Hematopoietic multipotent progenitor cell (in vitro differentiated cells): ENCODE results near the gene AGPAT3. TPM values are rescaled to one million over a fixed set of nuclear protein-coding genes. Genes with fewer than 3 reads are reported as not detected.

Source experiments
- DNase-seq, 3 donors: peaks; one replicate each; pipeline ENCODE4 v3.0.0-alpha.2; 2011 to 2015; ENCODE audit warnings: low read depth in 2 of 3, low spot score in 2 of 3
- total RNA-seq: library from RNA; depleted of rRNA; stranded (reverse); fragments of >200 nt; gene quantifications from one replicate; pipeline ENCODE4 v1.2.3, GENCODE V29; 2012

Gene AGPAT3
- total RNA-seq, 1 donor, result 26.4 TPM

DNA sequence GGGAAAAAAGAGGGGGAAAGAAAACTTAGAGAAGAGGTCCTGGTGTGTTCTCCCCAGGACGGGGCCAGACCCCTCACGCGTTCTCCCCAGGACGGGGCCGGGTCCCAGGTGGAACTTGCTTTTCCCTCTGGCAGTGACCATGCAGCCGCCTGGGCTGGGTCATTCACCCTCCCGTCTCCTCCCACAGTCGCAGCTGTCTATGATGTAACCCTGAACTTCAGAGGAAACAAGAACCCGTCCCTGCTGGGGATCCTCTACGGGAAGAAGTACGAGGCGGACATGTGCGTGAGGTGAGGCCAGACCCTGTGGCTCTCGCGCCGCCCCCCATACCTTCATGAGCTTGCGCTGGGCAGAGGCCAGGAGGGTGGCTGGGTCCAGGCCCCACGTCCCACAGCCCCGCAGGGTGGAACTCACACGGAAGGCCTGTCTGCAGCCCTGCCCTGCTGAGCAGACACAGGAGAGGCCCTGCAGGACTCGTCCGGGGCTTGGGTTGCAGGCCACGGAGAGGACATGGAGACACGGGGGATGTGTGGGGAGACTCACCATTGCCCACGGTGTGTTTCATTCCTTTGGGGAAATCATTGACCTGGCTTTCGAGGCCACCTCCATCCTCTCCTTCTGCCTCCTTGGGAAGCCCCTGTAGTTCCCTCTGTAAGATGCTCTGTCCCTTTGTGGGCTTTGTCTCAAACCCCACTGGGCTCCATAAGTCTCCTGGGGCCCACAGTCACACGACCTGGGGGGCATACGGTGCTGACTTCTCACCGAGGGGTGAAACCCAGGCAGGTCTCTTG is 106.4 kb downstream of the AGPAT3 start:
- DNase-seq, result no peak

DNA sequence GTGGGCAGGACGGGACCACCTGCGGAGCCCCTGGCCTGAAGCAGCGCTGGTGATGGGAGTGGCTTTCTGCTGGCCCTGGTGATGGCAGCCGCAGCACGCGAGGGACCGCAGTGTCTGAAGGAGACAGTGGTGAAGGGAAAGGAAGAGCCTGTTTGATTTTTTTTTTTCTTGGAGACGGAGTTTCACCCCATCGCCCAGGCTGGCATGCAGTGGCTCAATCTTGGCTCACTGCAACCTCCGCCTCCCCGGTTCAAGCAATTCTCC is 106.9 kb downstream of the AGPAT3 start:
- DNase-seq, result no peak

DNA sequence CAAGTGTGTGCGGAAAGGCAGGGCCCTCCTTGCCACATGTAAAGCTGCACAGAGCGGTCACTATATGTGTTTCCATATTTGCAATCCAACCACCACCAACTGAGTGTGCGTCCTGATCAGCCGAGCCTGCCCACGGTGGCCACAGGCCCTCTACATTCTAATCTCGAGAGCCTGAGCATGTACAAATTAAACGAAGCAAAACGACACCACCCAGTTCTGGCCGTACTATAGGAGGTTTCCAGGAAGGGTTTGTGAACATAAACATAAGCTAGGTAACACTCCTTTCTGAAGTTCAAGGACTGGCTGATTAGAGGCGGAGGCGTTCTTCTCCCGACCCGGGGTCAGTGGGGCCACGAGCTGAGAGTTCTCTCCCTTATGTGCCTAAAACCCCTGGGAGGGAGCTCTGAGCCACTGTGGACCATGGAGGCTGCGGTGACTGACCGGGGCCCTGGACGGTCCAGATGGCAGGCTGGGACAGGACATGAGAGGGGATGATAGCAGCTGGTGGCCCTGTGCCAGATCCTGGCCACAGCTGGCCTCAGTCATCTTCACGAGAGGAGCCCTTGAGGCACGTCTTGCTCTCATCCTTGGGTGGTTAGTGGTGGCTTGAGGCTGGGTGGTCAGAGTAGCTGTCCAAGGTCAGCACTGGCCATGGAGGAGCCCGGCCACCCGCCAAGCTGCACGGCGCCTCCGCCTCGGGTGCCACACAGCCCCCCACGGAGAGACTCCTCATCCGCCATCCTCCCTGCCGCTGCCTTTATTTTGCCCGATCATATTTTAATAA is 108.0 kb downstream of the AGPAT3 start:
- no peak for DNase-seq

DNA sequence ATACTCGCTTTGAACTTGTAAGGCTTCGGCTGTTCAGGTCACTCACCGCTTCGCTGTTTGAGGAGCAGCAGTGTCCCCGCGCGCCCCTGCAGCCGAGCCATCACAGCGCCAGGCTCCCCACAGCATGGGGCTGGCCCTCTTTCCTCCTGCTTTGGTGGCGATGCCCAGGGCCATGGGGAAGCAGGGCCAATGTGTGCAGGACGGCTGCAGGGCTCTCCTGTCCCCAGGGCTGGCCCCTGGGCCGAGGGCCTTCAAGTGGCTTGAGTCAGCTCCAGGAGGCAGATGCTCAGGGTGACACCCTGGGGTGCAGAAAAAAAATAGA is 108.6 kb downstream of the AGPAT3 start:
- DNase-seq, result no peak

DNA sequence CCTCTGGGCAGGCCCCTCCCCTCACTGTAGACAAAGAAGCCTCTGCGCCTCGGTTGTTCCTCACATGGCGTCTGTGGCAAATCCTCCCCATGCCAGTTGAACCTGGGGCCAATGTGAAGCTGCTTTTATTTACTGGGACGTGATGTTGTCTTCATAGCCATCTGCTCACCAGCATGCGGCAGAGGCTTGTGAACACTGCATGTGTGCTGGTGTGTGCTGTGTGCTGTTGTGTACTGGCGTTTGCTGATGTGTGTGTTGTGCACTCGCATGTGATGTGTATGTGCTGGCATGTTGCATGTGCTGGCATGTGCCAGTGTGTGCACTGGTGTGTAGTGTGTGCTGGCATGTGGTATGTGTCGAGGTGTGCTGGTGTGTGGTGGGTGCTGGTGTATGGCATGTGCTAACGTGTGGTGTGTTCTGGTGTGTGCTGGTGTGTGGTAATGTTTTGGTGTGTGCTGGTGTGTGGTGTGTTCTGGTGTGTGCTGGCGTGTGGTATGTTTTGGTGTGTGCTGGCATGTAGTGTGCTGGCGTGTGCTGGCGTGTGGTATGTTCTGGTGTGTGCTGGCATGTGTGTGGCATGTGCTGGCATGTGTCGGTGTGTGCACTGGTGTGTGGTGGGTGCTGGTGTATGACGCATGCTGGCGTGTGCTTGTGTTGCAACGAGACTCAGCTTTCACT is 109.9 kb downstream of the AGPAT3 start:
- peak in 1 of 3 donors; percentile 13 for DNase-seq

DNA sequence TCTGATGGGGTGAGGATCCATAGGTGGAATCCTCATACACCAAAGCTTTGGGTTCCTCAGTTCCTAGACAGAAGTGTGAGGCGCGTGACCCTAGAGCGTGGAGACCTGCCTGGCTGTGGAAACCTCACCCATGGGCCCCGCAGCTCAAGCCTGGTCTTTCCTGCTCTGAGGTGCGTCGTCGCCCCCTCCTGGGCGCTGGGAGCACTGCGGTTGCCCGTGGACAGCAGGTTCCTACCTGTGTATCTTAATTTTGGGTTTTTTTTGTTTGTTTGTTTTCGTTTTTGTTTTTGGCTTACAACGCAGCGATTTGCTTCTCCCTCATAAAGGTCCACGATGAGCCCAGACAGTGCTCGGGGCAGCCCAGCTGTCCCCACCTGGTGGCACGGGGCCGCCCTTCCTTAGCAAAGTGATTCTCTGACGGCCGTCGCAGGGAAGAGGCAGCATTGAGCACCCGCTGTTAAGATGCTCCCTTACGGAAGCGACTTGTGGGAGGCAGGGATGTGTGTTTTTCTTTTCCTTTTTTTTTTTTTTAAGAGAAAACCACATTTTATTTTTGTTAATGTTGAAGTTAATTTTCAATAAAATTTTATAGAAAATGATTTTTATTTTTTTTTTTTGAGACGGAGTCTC is 110.6 kb downstream of the AGPAT3 start:
- DNase-seq, result peak; percentile 61 to 83 (median 73)

DNA sequence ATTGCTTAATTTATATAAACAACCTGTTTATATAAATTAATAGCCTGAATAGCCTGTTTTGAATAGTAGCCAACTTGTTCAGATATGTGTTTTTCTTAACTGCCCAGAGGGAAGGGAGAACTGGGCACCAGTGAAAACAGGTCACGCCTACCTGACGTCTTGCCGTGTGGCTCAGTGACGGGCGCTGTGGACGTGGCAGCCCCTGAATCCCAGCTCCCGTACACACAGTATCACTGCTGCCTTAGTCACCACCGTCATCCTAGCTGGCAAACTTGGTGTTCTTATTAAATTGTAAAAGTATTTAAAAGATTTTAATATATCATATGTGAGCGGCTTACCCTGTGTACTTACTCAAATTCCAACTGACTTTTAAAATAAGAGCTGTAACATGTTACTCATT is 111.6 kb downstream of the AGPAT3 start:
- DNase-seq, result no peak

DNA sequence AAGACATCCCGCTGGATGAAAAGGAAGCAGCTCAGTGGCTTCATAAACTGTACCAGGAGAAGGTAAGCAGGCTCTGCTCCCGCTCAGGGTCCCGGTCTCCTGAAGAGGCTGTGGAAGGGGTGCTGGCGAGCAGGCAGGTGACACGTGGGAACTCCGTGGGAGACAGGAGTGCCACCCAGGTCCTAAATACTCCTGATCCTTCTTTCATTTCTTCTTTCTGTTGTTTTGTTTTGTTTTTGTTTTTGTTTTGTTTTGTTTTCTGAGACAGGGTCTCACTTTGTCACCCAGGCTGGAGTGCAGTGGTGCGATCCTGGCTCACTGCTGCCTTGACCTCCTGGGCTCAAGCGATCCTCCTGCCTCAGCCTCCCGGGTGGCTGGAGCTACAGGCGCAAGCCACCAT is 113.0 kb downstream of the AGPAT3 start:
- DNase-seq, result no peak

DNA sequence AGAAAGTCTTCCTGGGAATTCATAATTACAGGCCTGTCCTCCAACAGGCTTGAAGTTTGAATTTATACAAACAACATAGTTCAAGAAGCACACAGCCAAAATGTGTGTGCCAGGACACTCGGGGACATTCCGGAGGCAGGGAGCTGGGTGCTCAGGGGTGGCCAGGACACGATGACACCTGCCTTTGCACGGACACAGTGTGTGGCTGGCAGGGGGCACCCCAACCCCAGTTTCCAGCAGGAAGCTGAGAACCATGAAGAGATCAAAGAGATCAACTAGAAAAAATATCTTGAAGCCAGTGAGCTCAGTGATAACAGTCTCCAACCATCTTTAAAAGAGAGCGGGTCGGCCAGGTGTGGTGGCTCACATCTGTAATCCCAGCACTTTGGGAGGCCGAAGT is 114.6 kb downstream of the AGPAT3 start:
- DNase-seq, result no peak

DNA sequence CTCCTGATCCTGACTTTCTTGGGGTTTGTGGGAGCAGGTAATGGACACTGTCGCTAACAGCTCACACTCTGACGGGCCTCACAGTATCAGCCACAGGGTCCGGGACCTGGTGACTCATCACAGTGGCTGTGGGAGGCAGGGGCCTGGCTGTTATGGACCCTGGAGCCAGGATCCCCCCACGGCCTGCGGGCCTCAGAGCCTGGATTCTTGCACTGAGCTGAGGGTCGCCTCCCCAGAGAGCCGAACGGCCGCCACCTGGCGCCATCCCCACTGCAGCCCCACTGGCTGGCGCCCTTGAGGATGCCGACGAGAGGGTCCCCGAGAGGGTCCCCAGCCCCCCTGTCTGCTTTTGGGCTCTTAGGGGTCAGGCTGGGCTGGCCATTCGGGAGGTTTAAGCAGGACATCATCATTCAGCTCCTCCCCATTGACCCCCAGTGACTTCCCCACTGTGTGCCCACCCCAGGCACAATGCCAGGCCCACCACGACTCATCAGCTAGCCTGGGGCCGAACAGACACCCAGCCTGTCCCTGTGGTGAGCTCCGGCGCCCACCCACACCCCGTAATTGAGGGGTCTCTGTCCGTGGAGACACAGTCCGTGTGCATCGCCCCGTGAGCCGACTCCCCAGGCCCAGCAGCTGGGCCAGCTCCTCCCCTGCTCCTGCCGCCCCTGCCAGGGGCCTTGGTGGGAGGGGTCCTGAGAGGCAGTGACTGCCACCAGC is 116.3 kb downstream of the AGPAT3 start:
- DNase-seq, result no peak

DNA sequence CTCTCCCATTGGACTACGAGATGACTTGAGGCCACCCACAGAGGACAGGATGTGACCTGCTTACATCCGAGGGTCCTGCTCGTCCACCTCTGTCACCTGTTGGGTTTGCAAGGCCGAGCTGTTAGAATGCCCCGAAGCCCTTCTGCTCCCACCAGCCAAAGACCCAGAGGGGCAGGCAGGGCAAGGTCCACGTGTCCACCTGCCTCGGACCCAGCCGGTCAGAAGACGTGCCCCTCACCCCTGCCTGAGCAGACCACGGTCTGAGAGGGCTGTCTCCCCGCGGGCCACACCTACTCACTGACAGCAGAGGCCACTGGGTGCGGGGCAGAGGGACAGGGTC is 116.8 kb downstream of the AGPAT3 start:
- DNase-seq, result no peak

DNA sequence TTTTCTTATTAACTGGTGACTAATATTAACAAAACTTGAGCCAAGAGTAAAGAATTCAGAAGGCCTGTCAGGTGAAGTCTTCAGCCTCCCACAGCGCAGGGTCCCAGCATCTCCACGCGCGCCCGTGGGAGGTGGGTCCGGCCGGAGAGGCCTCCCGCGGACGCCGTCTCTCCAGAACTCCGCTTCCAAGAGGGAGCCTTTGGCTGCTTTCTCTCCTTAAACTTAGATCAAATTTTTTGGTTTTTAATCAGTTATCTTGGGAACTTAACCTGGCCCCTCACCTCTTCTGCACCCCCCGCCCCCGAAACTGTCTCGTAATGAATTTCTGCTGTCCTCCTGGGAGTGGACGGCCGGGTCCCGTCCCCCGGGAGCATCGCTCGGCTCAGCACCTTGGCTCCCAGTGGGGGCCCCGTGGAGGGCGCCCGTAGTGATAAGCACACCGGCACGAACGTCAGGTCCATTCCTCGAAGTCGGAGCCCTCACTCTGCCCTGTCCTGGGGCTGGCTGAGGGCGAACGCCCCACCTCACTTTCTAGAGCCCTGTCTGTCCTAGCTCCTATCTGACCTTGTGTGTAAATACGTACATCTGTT is 117.6 kb downstream of the AGPAT3 start:
- no peak for DNase-seq

DNA sequence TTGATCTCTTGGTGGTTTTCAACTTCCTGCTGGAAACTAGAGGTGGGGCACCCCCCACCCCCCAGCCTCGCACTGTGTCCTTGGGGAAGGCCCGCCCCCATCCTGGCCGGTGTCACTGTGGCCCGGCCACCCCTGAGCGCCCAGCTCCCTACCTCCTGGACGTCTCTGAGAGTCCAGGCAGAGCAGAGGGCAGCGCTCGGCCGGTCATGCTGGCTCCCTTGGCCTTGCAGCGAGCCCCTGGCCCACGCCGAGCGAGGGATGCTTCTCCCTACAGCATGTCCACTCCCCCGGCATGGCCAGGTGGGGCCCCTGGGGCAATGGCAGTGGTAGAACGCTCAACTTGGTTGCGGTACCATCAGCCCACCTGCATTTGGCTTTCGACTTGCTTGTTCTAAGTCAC is 118.4 kb downstream of the AGPAT3 start:
- DNase-seq, result no peak

DNA sequence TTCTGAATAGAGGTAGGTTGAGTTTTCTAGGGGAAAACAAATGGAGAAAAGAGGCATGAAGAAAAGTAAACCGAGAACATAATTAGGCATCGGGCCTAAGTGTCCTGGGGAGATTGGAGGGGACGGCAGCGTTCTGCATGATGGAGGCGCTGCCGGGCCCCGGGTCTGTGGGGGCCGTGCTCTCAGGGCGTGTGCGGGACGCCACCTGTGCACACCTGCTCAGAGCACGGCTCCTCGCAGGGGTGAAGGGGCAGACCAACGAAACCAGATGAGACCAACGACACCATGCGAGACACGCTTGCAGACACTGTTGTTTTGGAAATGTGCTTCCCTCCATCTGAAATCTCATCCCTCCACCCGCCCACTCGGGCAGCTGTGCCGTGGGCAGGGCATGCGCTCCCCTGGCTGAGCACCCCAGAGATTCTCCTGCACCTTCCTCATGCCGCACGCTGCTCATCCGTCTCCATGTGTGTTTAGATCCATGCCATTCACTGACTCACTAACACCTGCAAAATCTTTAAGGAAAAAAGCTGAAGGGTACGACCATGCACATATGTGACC is 118.9 kb downstream of the AGPAT3 start:
- DNase-seq, result no peak

DNA sequence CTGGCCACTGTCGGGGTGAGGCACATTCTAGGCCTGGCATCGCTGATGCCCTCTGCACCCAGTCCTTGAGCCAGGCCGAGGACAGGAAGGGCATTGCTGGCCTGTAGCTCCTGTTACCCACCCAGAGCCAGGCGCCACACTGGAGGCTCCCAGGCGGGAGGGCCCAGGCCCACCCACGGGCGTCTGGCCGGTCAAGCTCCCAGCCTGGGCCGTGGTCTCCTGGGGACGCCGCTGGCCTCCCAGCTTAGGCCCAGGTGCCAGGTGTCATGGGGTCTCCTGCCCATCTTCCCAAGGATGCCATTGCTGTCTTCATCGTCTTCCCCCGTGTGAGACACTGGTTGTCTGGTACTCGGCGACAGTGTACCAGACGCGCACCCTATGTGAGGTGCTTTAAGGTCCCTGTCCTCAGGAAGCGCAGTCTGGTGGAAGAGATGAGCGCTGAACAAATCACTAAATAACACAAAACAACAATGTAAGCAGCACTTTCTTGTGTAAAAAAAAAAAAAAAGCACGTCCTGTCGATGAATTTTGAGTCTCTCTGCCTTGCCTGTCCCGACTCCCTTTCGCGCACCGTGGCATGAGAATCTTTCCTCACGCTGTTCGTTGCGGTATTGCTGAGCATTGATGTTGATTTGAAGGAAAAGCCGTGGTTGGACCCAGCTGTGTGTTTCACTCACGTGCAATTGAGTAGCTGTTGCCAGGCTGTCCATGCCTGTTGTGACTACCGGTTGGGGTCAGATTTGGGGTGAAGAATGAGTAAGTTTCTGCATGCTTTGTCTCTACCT is 120.1 kb downstream of the AGPAT3 start:
- no peak for DNase-seq

DNA sequence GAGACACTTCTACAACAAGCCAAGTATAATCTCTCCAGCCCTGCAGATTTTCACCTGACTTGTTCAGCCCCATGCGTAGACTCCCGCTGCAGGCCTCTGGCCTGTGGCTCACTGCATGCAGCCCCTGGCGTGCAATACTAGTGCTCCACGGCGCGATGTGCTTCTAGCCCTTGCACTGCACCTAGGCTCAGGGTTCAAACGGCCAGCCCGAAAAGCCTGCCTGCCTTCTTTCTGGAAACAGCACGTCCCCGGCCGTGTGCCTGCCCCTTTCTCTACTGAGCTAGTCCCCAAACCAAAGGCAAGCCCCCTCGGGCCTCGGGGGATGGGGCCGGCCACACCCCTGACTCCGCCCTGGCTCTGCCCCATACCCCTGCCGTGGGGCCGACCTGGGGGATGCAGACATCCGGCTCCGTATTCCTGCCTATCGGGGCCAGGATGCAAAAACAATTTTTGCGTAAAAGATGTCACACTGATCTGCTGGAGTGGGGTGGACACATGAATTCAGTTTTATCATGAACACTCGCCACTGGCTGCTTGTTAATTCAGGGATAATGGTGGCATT is 120.7 kb downstream of the AGPAT3 start:
- no peak for DNase-seq

DNA sequence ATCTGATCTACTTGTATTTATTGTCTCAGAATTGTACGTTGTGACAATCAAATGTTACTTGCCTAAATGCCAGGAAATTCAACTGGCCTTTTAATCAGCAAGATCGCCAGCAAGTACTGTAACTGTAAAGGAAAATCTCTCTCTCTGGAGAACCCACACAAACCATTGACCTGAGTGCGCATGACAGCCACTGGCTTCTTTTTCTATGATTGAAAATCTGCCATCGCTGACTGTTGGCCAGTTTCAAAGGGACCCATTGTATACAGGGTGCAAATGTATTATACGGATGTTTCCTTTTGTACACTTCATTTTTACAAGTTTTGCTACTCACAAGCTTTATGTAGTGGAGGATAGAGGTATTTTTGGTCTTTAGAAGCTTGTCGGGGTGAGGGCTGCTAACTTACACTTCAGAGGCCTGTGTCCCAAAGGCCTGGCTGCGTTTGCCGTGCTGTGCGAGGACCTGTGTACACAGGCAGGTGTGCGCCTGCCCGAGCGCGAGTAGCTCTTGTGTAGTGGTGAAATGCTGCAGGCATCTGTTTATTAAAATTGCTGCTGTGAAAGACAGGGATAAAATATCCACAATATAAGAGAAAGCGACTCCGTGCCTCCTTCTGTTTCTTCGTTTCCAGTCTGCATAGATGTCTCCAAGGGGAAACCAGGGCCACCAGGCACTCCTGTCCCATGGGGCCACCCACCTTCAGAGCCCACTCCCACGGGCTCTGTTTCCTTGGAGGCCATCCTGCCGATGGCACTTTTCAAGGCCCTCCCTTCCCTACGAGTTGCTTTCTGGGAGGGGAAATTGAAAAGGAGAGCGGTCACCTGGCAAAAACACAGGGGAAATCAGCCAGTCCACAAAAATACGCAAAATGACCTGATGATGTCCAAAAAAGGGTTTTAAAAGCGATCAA is 121.8 kb downstream of the AGPAT3 start:
- no peak for DNase-seq

DNA sequence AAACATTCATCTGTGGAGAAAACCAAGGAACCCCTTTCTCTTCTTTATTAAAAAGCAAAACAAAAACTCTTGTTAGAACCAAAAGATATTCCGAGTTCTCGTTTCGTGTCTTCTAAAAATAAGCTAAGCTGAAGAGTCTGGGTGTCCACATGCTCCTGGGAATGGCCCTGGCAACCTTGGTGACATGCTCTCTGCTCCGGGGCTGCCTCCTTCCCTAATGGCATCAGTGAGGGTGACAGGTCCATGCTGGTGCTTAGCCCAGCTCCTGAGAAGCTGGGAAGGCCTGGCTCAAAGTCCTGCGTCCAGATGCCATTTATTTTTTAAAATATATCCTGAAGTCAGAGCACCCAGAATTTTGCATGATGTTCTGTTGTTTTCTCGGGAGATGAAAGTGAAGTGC is 122.5 kb downstream of the AGPAT3 start:
- DNase-seq, result no peak
